HepG2 (cell line): ENCODE results near the gene UAP1L1. TPM values are rescaled to one million over a fixed set of nuclear protein-coding genes. Genes with fewer than 3 reads are reported as not detected.
A peak's percentile ranks its signal among the peaks of the same experiment; 100 is the strongest.

Experiments
- ATRX ChIP-seq: sonication (generic); formaldehyde crosslinking; IDR thresholded peaks from 2 replicates; pipeline ENCODE4 v1.4.0; 2020; ENCODE audit warnings: missing genetic modification reagents, borderline replicate concordance
- CREB1 ChIP-seq, 2 experiments: fragments of 450-650 bp in 1 of 2; IDR thresholded peaks; 2 replicates each; pipeline ENCODE4 v1.6.1; 2016 to 2017; ENCODE audit warnings: control low read depth in 1 of 2, mild to moderate bottlenecking in 1 of 2, missing compliant biosample characterization in 1 of 2, missing genetic modification characterization in 1 of 2
- EEA1 ChIP-seq: sonication (generic); formaldehyde crosslinking; IDR thresholded peaks from 2 replicates; pipeline ENCODE4 v1.5.1; 2020; ENCODE audit warnings: mild to moderate bottlenecking, missing genetic modification reagents, borderline replicate concordance
- KDM5A ChIP-seq: fragments of 200-600 bp; sonication (generic); IDR thresholded peaks from 2 replicates; pipeline ENCODE4 v1.7.0; 2018; ENCODE audit warnings: antibody characterized with exemption, mild to moderate bottlenecking, low read length, borderline replicate concordance
- KLF9 ChIP-seq: IDR thresholded peaks from 2 replicates; pipeline ENCODE4 v1.6.1; 2016; ENCODE audit warnings: low read depth
- MXI1 ChIP-seq: IDR thresholded peaks from 3 replicates; pipeline ENCODE4 v1.6.1; 2012; ENCODE audit warnings: low read depth, low read length, inconsistent platforms, borderline replicate concordance
- NR2F2 ChIP-seq: IDR thresholded peaks from 2 replicates; pipeline ENCODE4 v1.6.1; 2012; ENCODE audit warnings: low read depth, inconsistent platforms, borderline replicate concordance
- PPARG ChIP-seq: conservative IDR thresholded peaks from 2 replicates; pipeline ENCODE4 v1.6.1; 2016; ENCODE audit warnings: missing biosample characterization, missing genetic modification reagents
- RAD21 ChIP-seq: fragments of 450-650 bp; formaldehyde crosslinking; IDR thresholded peaks from 2 replicates; pipeline ENCODE4 v1.5.0; 2020; ENCODE audit warnings: mild to moderate bottlenecking
- SALL1 ChIP-seq: sonication (generic); formaldehyde crosslinking; IDR thresholded peaks from 2 replicates; pipeline ENCODE4 v1.8.0; 2022; ENCODE audit warnings: mild to moderate bottlenecking, missing genetic modification reagents
- SMYD3 ChIP-seq: sonication (generic); formaldehyde crosslinking; IDR thresholded peaks from 2 replicates; pipeline ENCODE4 v1.8.1; 2023; ENCODE audit warnings: mild to moderate bottlenecking, missing genetic modification reagents
- polyA plus RNA-seq, 8 experiments: library from polyadenylated mRNA; depleted of rRNA in 3 of 8; stranded (reverse) in 7 of 8; unstranded in 1 of 8; fragments of >200 nt; fragmentation: Illumina TruSeq in 4 of 8; extraction: Trizol in 4 of 8; gene quantifications; 2 replicates each; pipeline versions ENCODE4 v1.2.1 to v1.2.3, GENCODE V29; 2011 to 2016; ENCODE audit warnings: low read depth in 4 of 8, missing spikeins in 1 of 8, mixed read lengths in 1 of 8; ENCODE audit not compliant: insufficient read depth in 1 of 8
- total RNA-seq, 5 experiments: library from RNA; depleted of rRNA; stranded (reverse); fragments of >200 nt; fragmentation: Illumina TruSeq; extraction: Trizol; gene quantifications; 2 replicates each; pipeline ENCODE4 v1.2.3, GENCODE V29; 2016; ENCODE audit warnings: low read depth in 1 of 5
- TF ChIP-seq, protein P1 (sequence below): sonication (generic); formaldehyde crosslinking; IDR thresholded peaks from 2 replicates; pipeline ENCODE4 v1.4.0; 2020; ENCODE audit warnings: missing genetic modification reagents
- TF ChIP-seq, protein P2 (sequence below): sonication (generic); formaldehyde crosslinking; IDR thresholded peaks from 2 replicates; pipeline ENCODE4 v1.9.0; 2021; ENCODE audit warnings: missing genetic modification reagents, borderline replicate concordance
- TF ChIP-seq, protein P3 (sequence below): fragments of 450-650 bp; IDR thresholded peaks from 2 replicates; pipeline ENCODE4 v1.6.1; 2016
- TF ChIP-seq, protein P4 (sequence below), 2 experiments: sonication (generic) in 1 of 2; formaldehyde crosslinking in 1 of 2; IDR thresholded peaks; 2 replicates each; pipeline versions ENCODE4 v1.4.0 to v1.6.1; 2016 to 2020; ENCODE audit warnings: borderline replicate concordance in 1 of 2, low read depth in 1 of 2, mild to moderate bottlenecking in 1 of 2, missing genetic modification reagents in 1 of 2
- TF ChIP-seq, protein P5 (sequence below): sonication (generic); formaldehyde crosslinking; IDR thresholded peaks from 2 replicates; pipeline ENCODE4 v1.8.0; 2022; ENCODE audit warnings: mild to moderate bottlenecking, missing genetic modification reagents, borderline replicate concordance

UAP1L1 gene
- total and polyA plus RNA-seq, 2 of the 13 experiments (the other 11 are each of a cell fraction or from before 2014, with no cell fraction given) = 5.4 to 6.4 TPM

DNA sequence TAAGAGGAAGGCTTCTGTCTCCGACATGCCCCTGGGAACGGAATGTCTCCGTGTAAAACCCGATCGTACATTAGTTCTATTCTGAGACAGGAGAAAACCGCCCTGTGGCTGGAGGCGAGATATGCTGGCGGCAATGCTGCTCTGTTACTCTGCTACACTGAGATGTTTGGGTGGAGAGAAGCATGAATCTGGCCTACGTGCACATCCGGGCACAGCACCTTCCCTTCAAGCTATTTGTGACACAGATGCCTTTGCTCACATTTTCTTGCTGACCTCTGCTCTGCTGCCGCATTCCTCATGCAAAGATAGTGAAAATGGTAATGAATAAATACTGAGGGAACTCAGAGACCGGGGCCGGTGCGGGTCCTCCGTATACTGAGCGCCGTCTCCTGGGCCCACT is 39.4 kb downstream of the UAP1L1 start (continued):
- TF ChIP-seq, protein P1, sequence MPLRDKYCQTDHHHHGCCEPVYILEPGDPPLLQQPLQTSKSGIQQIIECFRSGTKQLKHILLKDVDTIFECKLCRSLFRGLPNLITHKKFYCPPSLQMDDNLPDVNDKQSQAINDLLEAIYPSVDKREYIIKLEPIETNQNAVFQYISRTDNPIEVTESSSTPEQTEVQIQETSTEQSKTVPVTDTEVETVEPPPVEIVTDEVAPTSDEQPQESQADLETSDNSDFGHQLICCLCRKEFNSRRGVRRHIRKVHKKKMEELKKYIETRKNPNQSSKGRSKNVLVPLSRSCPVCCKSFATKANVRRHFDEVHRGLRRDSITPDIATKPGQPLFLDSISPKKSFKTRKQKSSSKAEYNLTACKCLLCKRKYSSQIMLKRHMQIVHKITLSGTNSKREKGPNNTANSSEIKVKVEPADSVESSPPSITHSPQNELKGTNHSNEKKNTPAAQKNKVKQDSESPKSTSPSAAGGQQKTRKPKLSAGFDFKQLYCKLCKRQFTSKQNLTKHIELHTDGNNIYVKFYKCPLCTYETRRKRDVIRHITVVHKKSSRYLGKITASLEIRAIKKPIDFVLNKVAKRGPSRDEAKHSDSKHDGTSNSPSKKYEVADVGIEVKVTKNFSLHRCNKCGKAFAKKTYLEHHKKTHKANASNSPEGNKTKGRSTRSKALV (CRISPR knock-in tag) = no peak; the same call in 1 of the 2 replicates
- no peak for TF ChIP-seq RAD21 (CRISPR knock-in tag)
- TF ChIP-seq NR2F2 = no peak; the same call in 1 of the 2 replicates
- TF ChIP-seq, protein P2, sequence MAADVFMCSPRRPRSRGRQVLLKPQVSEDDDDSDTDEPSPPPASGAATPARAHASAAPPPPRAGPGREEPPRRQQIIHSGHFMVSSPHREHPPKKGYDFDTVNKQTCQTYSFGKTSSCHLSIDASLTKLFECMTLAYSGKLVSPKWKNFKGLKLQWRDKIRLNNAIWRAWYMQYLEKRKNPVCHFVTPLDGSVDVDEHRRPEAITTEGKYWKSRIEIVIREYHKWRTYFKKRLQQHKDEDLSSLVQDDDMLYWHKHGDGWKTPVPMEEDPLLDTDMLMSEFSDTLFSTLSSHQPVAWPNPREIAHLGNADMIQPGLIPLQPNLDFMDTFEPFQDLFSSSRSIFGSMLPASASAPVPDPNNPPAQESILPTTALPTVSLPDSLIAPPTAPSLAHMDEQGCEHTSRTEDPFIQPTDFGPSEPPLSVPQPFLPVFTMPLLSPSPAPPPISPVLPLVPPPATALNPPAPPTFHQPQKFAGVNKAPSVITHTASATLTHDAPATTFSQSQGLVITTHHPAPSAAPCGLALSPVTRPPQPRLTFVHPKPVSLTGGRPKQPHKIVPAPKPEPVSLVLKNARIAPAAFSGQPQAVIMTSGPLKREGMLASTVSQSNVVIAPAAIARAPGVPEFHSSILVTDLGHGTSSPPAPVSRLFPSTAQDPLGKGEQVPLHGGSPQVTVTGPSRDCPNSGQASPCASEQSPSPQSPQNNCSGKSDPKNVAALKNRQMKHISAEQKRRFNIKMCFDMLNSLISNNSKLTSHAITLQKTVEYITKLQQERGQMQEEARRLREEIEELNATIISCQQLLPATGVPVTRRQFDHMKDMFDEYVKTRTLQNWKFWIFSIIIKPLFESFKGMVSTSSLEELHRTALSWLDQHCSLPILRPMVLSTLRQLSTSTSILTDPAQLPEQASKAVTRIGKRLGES (CRISPR knock-in tag) = no peak
- TF ChIP-seq, protein P3, sequence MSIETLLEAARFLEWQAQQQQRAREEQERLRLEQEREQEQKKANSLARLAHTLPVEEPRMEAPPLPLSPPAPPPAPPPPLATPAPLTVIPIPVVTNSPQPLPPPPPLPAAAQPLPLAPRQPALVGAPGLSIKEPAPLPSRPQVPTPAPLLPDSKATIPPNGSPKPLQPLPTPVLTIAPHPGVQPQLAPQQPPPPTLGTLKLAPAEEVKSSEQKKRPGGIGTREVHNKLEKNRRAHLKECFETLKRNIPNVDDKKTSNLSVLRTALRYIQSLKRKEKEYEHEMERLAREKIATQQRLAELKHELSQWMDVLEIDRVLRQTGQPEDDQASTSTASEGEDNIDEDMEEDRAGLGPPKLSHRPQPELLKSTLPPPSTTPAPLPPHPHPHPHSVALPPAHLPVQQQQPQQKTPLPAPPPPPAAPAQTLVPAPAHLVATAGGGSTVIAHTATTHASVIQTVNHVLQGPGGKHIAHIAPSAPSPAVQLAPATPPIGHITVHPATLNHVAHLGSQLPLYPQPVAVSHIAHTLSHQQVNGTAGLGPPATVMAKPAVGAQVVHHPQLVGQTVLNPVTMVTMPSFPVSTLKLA = no peak
- no peak for TF ChIP-seq EEA1 (CRISPR knock-in tag)
- peak; percentile 22; the same call in 1 of the 2 replicates for TF ChIP-seq SALL1 (CRISPR knock-in tag)
- TF ChIP-seq KDM5A = no peak
- no peak for TF ChIP-seq ATRX (CRISPR knock-in tag)
- peak; percentile 63; the same call in 1 of the 2 replicates for TF ChIP-seq PPARG
- no peak for TF ChIP-seq SMYD3 (CRISPR knock-in tag)
- TF ChIP-seq CREB1 (IDR thresholded peaks at IDR 0.05) = peak; percentile 36; the same call in 1 of the 2 replicates
- no peak for TF ChIP-seq CREB1 (CRISPR knock-in tag; IDR thresholded peaks at IDR 0.05)
- TF ChIP-seq, protein P4, sequence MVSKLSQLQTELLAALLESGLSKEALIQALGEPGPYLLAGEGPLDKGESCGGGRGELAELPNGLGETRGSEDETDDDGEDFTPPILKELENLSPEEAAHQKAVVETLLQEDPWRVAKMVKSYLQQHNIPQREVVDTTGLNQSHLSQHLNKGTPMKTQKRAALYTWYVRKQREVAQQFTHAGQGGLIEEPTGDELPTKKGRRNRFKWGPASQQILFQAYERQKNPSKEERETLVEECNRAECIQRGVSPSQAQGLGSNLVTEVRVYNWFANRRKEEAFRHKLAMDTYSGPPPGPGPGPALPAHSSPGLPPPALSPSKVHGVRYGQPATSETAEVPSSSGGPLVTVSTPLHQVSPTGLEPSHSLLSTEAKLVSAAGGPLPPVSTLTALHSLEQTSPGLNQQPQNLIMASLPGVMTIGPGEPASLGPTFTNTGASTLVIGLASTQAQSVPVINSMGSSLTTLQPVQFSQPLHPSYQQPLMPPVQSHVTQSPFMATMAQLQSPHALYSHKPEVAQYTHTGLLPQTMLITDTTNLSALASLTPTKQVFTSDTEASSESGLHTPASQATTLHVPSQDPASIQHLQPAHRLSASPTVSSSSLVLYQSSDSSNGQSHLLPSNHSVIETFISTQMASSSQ (IDR thresholded peaks at IDR 0.05; ENCODE audit: low read depth) = no peak
- TF ChIP-seq, protein P4 (CRISPR knock-in tag; IDR thresholded peaks at IDR 0.05; ENCODE audit: borderline replicate concordance) = no peak
- TF ChIP-seq MXI1 = no peak
- TF ChIP-seq, protein P5, sequence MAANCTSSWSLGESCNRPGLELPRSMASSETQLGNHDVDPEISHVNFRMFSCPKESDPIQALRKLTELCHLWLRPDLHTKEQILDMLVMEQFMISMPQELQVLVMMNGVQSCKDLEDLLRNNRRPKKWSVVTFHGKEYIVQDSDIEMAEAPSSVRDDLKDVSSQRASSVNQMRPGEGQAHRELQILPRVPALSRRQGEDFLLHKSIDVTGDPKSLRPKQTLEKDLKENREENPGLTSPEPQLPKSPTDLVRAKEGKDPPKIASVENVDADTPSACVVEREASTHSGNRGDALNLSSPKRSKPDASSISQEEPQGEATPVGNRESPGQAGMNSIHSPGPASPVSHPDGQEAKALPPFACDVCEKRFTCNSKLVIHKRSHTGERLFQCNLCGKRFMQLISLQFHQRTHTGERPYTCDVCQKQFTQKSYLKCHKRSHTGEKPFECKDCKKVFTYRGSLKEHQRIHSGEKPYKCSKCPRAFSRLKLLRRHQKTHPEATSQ (CRISPR knock-in tag) = no peak
- no peak for TF ChIP-seq KLF9
